Type B pancreatic cell (in vitro differentiated cells): ENCODE data around the gene CCDC50. TPM values are rescaled to one million over a fixed set of nuclear protein-coding genes. Genes with fewer than 3 reads are reported as not detected.

ENCODE experiments used
- DNase-seq: peaks from one replicate; pipeline ENCODE4 v3.0.0; 2021; ENCODE audit warnings: mixed read lengths; ENCODE audit not compliant: unreplicated experiment; ENCODE audit errors: extremely low spot score
- H3K27ac Mint-ChIP-seq: 2 replicates; pipeline ENCODE4 v1.8.0; 2021; ENCODE audit warnings: mild to moderate bottlenecking, mixed read lengths
- H3K27me3 Mint-ChIP-seq: 2 replicates; pipeline ENCODE4 v1.8.0; 2021; ENCODE audit warnings: mixed read lengths
- H3K36me3 Mint-ChIP-seq: 2 replicates; pipeline ENCODE4 v1.8.0; 2021; ENCODE audit warnings: mixed read lengths
- H3K4me1 Mint-ChIP-seq: one replicate; pipeline ENCODE4 v1.8.0; 2021; ENCODE audit warnings: mixed read lengths; ENCODE audit not compliant: unreplicated experiment
- H3K4me3 Mint-ChIP-seq: 2 replicates; pipeline ENCODE4 v1.8.0; 2021; ENCODE audit warnings: mild to moderate bottlenecking, mixed read lengths
- H3K9me3 Mint-ChIP-seq: 2 replicates; pipeline ENCODE4 v1.8.0; 2021; ENCODE audit warnings: mixed read lengths
- CTCF ChIP-seq: fragments of 200-600 bp; sonication (generic); conservative IDR thresholded peaks from 2 replicates; pipeline ENCODE4 v1.5.0; 2021; ENCODE audit warnings: antibody characterized with exemption, mild to moderate bottlenecking
- total RNA-seq: library from RNA; stranded (reverse); gene quantifications from 2 replicates; pipeline ENCODE4 v1.2.1, GENCODE V29; 2021; ENCODE audit warnings: low replicate concordance

Gene CCDC50
- total RNA-seq, 1 donor from 2014 or later = 47.4 TPM

- DNase-seq = no peak
- H3K36me3 Mint-ChIP-seq = peaks cover 27% of the 10 kb centered on the region
- no peaks in the 10 kb centered on the region for H3K27me3 Mint-ChIP-seq
- H3K9me3 Mint-ChIP-seq = no peaks in the 10 kb centered on the region
- no peaks in the 10 kb centered on the region for H3K4me1 Mint-ChIP-seq
- H3K27ac Mint-ChIP-seq = no peak overlapping the region
- H3K4me3 Mint-ChIP-seq = no peak overlapping the region
- no peak for TF ChIP-seq CTCF
Observed at GRCh38 chr3:191380001-191380400, 50.8 kb downstream of the CCDC50 start.

- Mint-ChIP-seq H3K27ac (no peak overlapping the region), H3K4me1 (no peaks in the 10 kb centered on the region), H3K4me3 (no peak overlapping the region), H3K36me3 (peaks cover 33% of the 10 kb centered on the region), H3K27me3 (no peaks in the 10 kb centered on the region), H3K9me3 (no peaks in the 10 kb centered on the region)
- no peak for TF ChIP-seq CTCF
- no peak for DNase-seq
Observed at GRCh38 chr3:191381303-191381702, 52.1 kb downstream of the CCDC50 start.

GRCh38 chr3:191382661-191383060 lies 53.5 kb downstream of the CCDC50 start:
- H3K27ac Mint-ChIP-seq = no peak overlapping the region
- TF ChIP-seq CTCF = no peak
- DNase-seq = no peak
- H3K9me3 Mint-ChIP-seq = no peaks in the 10 kb centered on the region
- H3K4me3 Mint-ChIP-seq = no peak overlapping the region
- H3K27me3 Mint-ChIP-seq = no peaks in the 10 kb centered on the region
- peaks cover 36% of the 10 kb centered on the region for H3K36me3 Mint-ChIP-seq
- H3K4me1 Mint-ChIP-seq = no peaks in the 10 kb centered on the region

GRCh38 chr3:191383124-191383523 lies 53.9 kb downstream of the CCDC50 start:
- no peaks in the 10 kb centered on the region for H3K4me1 Mint-ChIP-seq
- peaks cover 36% of the 10 kb centered on the region for H3K36me3 Mint-ChIP-seq
- H3K4me3 Mint-ChIP-seq = no peak overlapping the region
- H3K27me3 Mint-ChIP-seq = no peaks in the 10 kb centered on the region
- DNase-seq = no peak
- H3K27ac Mint-ChIP-seq = no peak overlapping the region
- no peaks in the 10 kb centered on the region for H3K9me3 Mint-ChIP-seq
- no peak for TF ChIP-seq CTCF

- TF ChIP-seq CTCF = no peak
- Mint-ChIP-seq H3K27me3 (no peaks in the 10 kb centered on the region), H3K27ac (no peak overlapping the region), H3K4me1 (no peaks in the 10 kb centered on the region), H3K9me3 (no peaks in the 10 kb centered on the region), H3K4me3 (no peak overlapping the region), H3K36me3 (peaks cover 46% of the 10 kb centered on the region)
- no peak for DNase-seq
Observed at GRCh38 chr3:191385101-191385500, 55.9 kb downstream of the CCDC50 start.
